Peyer's patch (tissue), 4 donors: ENCODE data around the gene GPX4.

ENCODE experiments used
- CTCF ChIP-seq, 6 experiments: fragments of 450-650 bp in 4 of 6; fragments of 200-600 bp in 2 of 6; sonication (generic) in 1 of 6; IDR thresholded peaks; one replicate each; pipeline ENCODE4 v1.5.1; 2017 to 2019; ENCODE audit warnings: antibody characterized with exemption in 6 of 6, mild to moderate bottlenecking in 3 of 6, moderate library complexity in 1 of 6
- POLR2A ChIP-seq, 2 donors: fragments of 450-650 bp; IDR thresholded peaks; one replicate each; pipeline ENCODE4 v1.5.1; 2017; ENCODE audit warnings: antibody characterized with exemption in 2 of 2, mild to moderate bottlenecking in 2 of 2, moderate library complexity in 2 of 2

- TF ChIP-seq CTCF (IDR thresholded peaks at IDR 0.05): no peak
- TF ChIP-seq POLR2A (IDR thresholded peaks at IDR 0.05): no peak
Measured at GRCh38 chr19:1060689-1061088, 43.1 kb upstream of the GPX4 start.
